Heart right ventricle (tissue), 16 donors: ENCODE results near the gene SGCG. TPM values are rescaled to one million over a fixed set of nuclear protein-coding genes. Genes with fewer than 3 reads are reported as not detected.
A peak's percentile ranks its signal among the peaks of the same experiment; 100 is the strongest.

Experiments used
- ATAC-seq, 8 donors: fragments of 200-7000 bp; cut with Tn5 transposase; one replicate each; pipeline ENCODE4 v1.9.1; 2020; ENCODE audit warnings: mild to moderate bottlenecking in 8 of 8, moderate library complexity in 8 of 8, moderate number of reproducible peaks in 1 of 8
- DNase-seq, 2 donors: peaks; one replicate each; pipeline ENCODE4 v3.0.0-alpha.2; 2020
- H3K27ac ChIP-seq, 10 donors: fragments of 200-600 bp; sonication (generic) in 2 of 10; one replicate each; pipeline versions ENCODE4 v1.5.0 to v1.8.0; 2020 to 2022; ENCODE audit warnings: mild to moderate bottlenecking in 3 of 10
- H3K27me3 ChIP-seq, 7 donors: fragments of 200-600 bp; one replicate each; pipeline ENCODE4 v1.8.0; 2021 to 2022; ENCODE audit warnings: mild to moderate bottlenecking in 2 of 7
- H3K36me3 ChIP-seq, 9 donors: fragments of 200-600 bp; sonication (generic) in 1 of 9; one replicate each; pipeline versions ENCODE4 v1.5.0 to v1.8.0; 2020 to 2022; ENCODE audit warnings: mild to moderate bottlenecking in 2 of 9
- H3K4me1 ChIP-seq, 9 donors: fragments of 200-600 bp; sonication (generic) in 1 of 9; one replicate each; pipeline versions ENCODE4 v1.5.0 to v1.8.0; 2020 to 2022; ENCODE audit warnings: mild to moderate bottlenecking in 4 of 9
- H3K4me3 ChIP-seq, 10 donors: fragments of 200-600 bp; sonication (generic) in 2 of 10; one replicate each; pipeline versions ENCODE4 v1.5.0 to v1.8.0; 2020 to 2022; ENCODE audit warnings: mild to moderate bottlenecking in 7 of 10, moderate library complexity in 2 of 10
- H3K9me3 ChIP-seq, 11 donors: fragments of 200-600 bp in 10 of 11; sonication (generic) in 2 of 11; one replicate each; pipeline versions ENCODE4 v1.5.0 to v1.8.0; 2013 to 2022; ENCODE audit warnings: mild to moderate bottlenecking in 2 of 11, control low read depth in 1 of 11, moderate library complexity in 1 of 11
- CTCF ChIP-seq, 9 donors: fragments of 200-600 bp; sonication (generic) in 2 of 9; IDR thresholded peaks; one replicate each; pipeline versions ENCODE4 v1.5.0 to v1.8.0; 2021 to 2022; ENCODE audit warnings: antibody characterized with exemption in 9 of 9, mild to moderate bottlenecking in 5 of 9, moderate library complexity in 1 of 9
- WGBS, 2 donors: extraction: QIAGEN DNeasy Blood & Tissue Kit; methylation state at CpG; one replicate each; pipeline ENCODE4 v1.1.7; 2013; ENCODE audit warnings: inconsistent platforms in 1 of 2; 5-methylcytosine and 5-hydroxymethylcytosine counted together
- intact Hi-C, 10 donors: fragments of 100-400 bp; cut with DNase I; formaldehyde crosslinking; loops; one replicate each; pipeline versions ENCODE4 v1.11.1 to v1.14.2; 2022
- polyA plus RNA-seq, 2 donors: library from polyadenylated mRNA; stranded (reverse); fragments of 200-250 nt; gene quantifications; one replicate each; pipeline ENCODE4 v1.2.3, GENCODE V29; 2013
- total RNA-seq, 10 donors: library from RNA; stranded (reverse); fragmentation: NEBNext Ultra II Directional in 3 of 10; extraction: Animal tissue kit (Norgen Biotek cat#: 25700) in 3 of 10; gene quantifications; one replicate each; pipeline versions ENCODE4 v1.2.1 to v1.2.4, GENCODE V29; 2021 to 2023
- donor health status: Arrhythmogenic right ventricular cardiomyopathy.
- donor health status: ischemic (EF 13 %, LVEDD 7.1; RV severe dilation, severe dysfunction).
- donor health status: healthy with polysubstance abuse.
- donor health status: DM: no; HTN: yes; CAD: no.
- donor health status: DM: no; HTN: no; CAD: no.
- donor health status: ischemic (EF 25% LVEDD 6.9; RV normal size, moderate dysfunction).
- donor health status: ischemic (EF 25% LVEDD 5.7; RV mildly dilated, moderate dysfunction).
- donor health status: healthy.
- donor health status: DM: yes; HTN: yes; CAD: no.
- donor health status: Ischemic cardiomyopathy.
- donor health status: ischemic (EF 35%, LVEDD 5.7; RV mildly dilated, moderate dysfunction).
- donor health status: nonischemic (EF 11% LVEDD 7.7; RV severe dilation, severe dysfunction).
- donor health status: DM: yes; HTN: yes; CAD: no.
- donor health status: PGD.
- donor health status: ischemic (EF 29% LVEDD 5.4; RV normal size, mild dysfunction).
- donor health status: nonischemic (EF 23%, LVEDD 6.1; RV moderate dilation, normal function).

SGCG gene
- total and polyA plus RNA-seq, 12 donors, result 26.9 to 191 (median 149) TPM

DNA sequence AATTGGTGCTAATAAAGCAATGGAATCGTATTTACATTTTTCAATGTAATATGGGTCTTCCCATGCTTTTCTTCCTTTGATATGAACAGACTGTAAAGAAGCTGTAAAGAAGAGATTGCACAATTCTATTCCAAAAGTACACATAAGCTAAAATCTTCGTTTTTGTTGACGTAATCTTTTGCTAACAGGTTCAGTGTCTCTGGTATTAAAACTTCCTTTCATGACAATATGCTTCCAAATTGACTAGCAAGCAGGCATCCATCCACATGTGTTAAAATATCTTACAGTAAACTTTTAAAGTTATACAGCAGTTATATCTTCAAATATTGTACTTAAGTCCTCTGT is 19.3 kb upstream of the SGCG start:
- Histone ChIP-seq H3K9me3 (peaks cover 0 to 4% (median 0%) of the 10 kb centered on the region in 11 donors), H3K36me3 (no peaks in the 10 kb centered on the region), H3K4me1 (peaks cover 0 to 8% (median 0%) of the 10 kb centered on the region in 9 donors), H3K4me3 (no peak overlapping the region), H3K27ac (no peak overlapping the region), H3K27me3 (peaks cover 0 to 33% (median 21%) of the 10 kb centered on the region in 7 donors)
- no peak for TF ChIP-seq CTCF (IDR thresholded peaks at IDR 0.05)
- no peak for ATAC-seq
- no peak for DNase-seq
- 62 to 80% methylated on average over 3 of the region's 3 CpGs for WGBS, 2 donors
- intact Hi-C loops, result no loop called here

- WGBS, 2 donors, result 0 to 53% methylated on average over 1 of the region's 1 CpG
- peaks cover 0 to 6% (median 0%) of the 10 kb centered on the region in 11 donors for H3K9me3 ChIP-seq
- H3K27ac ChIP-seq, result no peak overlapping the region
- H3K4me1 ChIP-seq, result no peaks in the 10 kb centered on the region
- DNase-seq (no peak), ATAC-seq (no peak)
- H3K27me3 ChIP-seq, result no peaks in the 10 kb centered on the region
- no peak overlapping the region for H3K4me3 ChIP-seq
- H3K36me3 ChIP-seq, result no peaks in the 10 kb centered on the region
- peak in 7 of 9 donors; percentile 13 to 38 (median 25) for TF ChIP-seq CTCF (IDR thresholded peaks at IDR 0.05)
- intact Hi-C loops, result loop anchor here in 1 of 10 donors (10.0 kb wide), 1 partner anchor 371 kb away; no protein-coding TSS in a partner anchor
Measured at GRCh38 chr13:23175920-23176319, 4.9 kb upstream of the SGCG start.

GRCh38 chr13:23182142-23182541 is 1.4 kb downstream of the SGCG start:
- ATAC-seq (peak in 4 of 8 donors; percentile 4 to 40 (median 22)), DNase-seq (no peak)
- H3K4me3 ChIP-seq, result peak overlapping the region in 9 of 10 donors; percentile 14 to 56 (median 46)
- no peaks in the 10 kb centered on the region for H3K27me3 ChIP-seq
- H3K27ac ChIP-seq, result peak overlapping the region; percentile 9 to 82 (median 74)
- intact Hi-C loops, result no loop called here
- H3K4me1 ChIP-seq, result peaks cover 0 to 32% (median 4%) of the 10 kb centered on the region in 9 donors
- no peak for TF ChIP-seq CTCF (IDR thresholded peaks at IDR 0.05)
- H3K36me3 ChIP-seq, result no peaks in the 10 kb centered on the region
- H3K9me3 ChIP-seq, result no peaks in the 10 kb centered on the region
- WGBS, 2 donors, result 38 to 57% methylated on average over 2 of the region's 2 CpGs

DNA sequence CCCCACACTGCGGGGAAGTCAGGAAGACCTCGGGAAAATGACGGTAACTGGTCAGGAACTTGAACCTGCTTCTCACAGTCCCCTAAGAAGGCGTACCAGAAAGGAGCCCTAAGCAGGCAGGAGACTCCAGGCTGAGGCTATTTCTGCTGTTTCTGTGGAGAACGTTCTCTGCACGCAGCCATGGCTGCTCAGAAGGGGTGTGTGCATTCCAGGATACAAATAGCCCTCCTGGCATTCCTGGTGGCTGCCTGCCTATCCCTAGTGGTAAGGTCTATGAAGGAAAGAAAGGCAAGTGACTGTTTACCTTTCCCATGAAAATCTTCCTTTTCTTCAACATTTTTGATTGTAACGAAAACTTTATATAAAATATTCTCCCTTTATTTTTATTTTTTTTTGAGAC is 2.5 kb downstream of the SGCG start:
- peak overlapping the region in 6 of 10 donors; percentile 26 to 56 (median 49) for H3K4me3 ChIP-seq
- peak; percentile 42 to 45 for DNase-seq
- H3K27ac ChIP-seq, result peak overlapping the region in 8 of 10 donors; percentile 12 to 82 (median 76)
- no peaks in the 10 kb centered on the region for H3K36me3 ChIP-seq
- ATAC-seq, result peak; percentile 69 to 92 (median 82)
- TF ChIP-seq CTCF (IDR thresholded peaks at IDR 0.05), result peak in 2 of 9 donors; percentile 16 to 21
- WGBS, 2 donors, result 57 to 58% methylated on average over 7 of the region's 7 CpGs
- peaks cover 0 to 42% (median 4%) of the 10 kb centered on the region in 9 donors for H3K4me1 ChIP-seq
- no peaks in the 10 kb centered on the region for H3K27me3 ChIP-seq
- no peaks in the 10 kb centered on the region for H3K9me3 ChIP-seq
- intact Hi-C loops, result no loop called here
